GM19023 (cell line): ENCODE measurements around the gene ZNF320.
A peak's percentile ranks its signal among the peaks of the same experiment; 100 is the strongest.
"Not testable (repeated sequence)": the region's sequence is repeated elsewhere in the genome, so short reads cannot be mapped to it uniquely, and the experiment has no call there.

Source experiments
- ATAC-seq: cut with Tn5 transposase; IDR thresholded peaks from one replicate; pipeline ENCODE4 v1.9.1; 2021; ENCODE audit warnings: mild to moderate bottlenecking, moderate library complexity; ENCODE audit not compliant: unreplicated experiment

The ZNF320 gene

DNA sequence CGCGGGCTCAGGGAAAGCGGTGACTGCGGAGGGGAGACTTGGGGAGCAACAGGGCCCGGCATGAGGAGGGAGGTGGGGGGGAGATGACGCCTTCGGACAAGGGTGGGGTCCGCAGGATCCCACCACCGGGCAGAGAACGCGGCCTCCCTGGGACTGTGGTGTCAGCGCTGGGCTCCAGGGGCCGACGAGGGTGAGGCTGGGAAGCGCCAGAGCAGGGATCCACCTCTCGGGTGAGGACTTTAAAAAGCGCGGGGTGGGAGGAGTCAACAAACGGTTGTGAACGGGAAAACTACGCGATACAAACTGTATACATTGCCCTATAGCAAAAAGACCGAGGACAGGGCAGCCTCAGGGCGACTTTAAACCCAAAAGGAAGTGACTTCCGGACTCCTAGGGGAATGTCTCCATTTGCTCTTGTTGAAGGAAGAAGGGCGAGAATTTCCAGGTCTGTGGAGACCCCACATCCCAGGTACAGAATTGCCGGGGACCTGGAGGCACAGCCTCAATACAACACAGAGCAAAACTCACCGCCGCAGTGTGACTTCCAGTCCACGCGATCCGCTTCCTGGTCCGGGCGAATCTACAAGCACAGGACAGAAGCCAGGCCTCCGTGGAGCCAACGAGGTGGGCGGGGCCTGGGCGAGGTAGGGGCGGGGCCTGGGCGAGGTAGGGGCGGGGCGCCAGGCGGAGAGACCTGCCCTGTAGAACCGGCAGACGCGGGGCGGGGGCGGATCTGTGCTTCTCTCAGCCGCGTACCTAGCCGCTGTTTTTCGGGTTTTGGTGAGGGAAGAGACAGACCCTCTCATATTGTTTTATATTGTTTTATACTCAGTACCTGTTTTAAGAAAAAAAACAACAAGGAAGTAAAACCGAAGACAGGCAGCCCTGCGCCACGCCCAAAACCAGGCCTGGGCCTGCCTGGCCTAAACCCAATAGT lies 25.7 kb upstream of the ZNF320 start, which contains the start of gene ZNF888:
ZNF888 (minus strand) TSS at position 588 of the 937 bp plus-strand sequence. CDS start 5,555 bp downstream, outside the sequence.
- ATAC-seq = peak; percentile 94

DNA sequence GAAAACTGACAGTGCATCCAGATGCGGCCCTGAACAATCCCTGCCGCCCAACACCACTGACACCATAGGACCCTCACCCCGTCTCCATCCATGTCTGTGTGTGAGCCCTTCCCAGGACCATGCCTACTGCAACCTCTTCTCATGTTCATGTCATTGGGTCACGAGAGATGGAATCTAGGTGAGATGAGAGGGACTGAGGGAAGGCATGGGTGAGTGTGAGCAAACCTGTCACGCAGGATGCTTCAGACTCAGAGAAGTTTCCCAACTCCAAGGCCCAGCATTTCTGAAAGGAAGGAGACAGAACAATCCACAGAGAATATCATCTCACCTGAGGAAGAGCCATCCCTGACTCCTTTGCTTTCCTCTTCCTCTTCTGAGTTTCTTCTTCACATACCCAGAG lies 20.1 kb upstream of the ZNF320 start:
- no peak for ATAC-seq

- ATAC-seq = no peak
These were observed 13.2 kb upstream of the ZNF320 start for GRCh38 chr19:52910648-52911047.

- ATAC-seq = not testable (repeated sequence)
These were observed 6.8 kb upstream of the ZNF320 start for GRCh38 chr19:52904052-52904780.

DNA sequence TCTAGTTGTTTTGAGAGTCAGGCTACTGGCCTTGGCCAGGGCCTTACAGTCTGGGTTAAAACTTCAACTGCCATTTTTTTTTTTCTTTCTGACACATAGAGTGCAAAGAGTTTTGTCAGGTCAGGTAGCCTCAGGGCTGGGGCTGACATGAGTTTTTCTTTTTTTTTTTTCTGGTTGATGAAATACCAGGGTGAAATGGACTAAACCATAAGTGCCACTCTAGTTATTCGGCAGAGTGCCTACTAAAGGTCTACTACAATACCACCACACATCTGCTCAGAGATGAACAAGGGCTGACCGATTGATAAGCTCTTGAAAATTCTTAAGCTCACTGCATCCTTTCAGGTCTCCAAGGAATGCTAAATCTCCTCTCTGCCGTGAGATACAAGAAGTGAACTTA lies 4.4 kb upstream of the ZNF320 start:
- ATAC-seq = no peak

DNA sequence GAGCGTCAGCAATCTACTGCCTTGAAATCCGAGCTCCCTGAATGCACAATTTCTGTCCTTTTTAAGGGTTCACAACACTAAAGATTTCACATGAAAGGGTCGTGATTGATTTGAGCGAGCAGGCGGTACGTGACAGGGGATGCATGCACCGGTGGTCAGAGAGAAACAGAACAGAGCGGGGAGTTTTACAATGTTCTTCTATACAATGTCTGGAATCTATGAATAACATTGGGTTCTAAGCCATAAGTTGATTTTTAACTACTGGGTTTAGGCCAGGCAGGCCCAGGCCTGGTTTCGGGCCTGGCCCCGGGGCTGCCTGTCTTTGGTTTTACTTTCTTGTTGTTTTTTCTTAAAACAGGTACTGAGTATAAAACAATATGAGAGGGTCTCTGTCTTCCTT lies 1.2 kb upstream of the ZNF320 start:
- not testable (repeated sequence) for ATAC-seq

DNA sequence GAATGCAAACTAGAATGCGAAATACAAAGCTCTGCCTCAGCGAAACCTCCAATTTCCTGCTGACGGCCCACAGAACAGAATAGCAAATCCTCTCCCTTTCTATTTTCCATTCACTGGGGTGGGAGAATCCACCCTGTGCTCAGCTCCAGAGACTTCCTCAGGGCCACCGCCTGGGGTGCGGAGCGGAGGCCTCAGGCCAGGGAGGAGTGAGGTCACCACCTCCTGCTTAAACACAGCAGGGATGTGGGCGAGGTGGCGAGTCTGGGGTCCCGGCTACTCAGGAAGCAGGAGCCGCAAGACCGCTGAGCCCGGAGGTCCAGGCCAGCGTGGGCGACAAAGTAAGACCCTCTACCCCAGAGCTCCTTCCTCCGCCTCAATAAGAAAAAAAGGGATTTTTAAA lies 666 bp upstream of the ZNF320 start:
- no peak for ATAC-seq

- ATAC-seq = peak; percentile 11
These were observed 851 bp downstream of the ZNF320 start for GRCh38 chr19:52896431-52897137.

GRCh38 chr19:52891336-52891735 lies 6.1 kb downstream of the ZNF320 start:
- no peak for ATAC-seq

DNA sequence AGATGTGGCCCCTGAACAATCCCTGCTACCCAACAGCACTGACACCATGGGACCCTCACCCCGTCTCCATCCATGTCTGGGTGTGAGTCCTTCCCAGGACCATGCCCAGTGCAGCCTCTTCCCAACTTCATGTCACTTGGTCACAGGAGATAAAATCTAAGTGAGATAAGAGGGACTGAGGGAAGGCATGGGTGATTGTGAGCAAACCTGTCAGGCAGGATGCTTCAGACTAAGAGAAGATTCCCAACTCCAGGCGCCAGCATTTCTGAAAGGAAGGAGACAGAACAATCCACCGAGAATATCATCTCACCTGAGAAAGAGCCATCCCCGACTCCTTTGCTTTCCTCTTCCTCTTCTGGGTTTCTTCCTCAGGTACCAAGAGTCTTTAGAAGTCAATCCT lies 7.5 kb downstream of the ZNF320 start:
- no peak for ATAC-seq

GRCh38 chr19:52889076-52889475 lies 8.4 kb downstream of the ZNF320 start:
- no peak for ATAC-seq

DNA sequence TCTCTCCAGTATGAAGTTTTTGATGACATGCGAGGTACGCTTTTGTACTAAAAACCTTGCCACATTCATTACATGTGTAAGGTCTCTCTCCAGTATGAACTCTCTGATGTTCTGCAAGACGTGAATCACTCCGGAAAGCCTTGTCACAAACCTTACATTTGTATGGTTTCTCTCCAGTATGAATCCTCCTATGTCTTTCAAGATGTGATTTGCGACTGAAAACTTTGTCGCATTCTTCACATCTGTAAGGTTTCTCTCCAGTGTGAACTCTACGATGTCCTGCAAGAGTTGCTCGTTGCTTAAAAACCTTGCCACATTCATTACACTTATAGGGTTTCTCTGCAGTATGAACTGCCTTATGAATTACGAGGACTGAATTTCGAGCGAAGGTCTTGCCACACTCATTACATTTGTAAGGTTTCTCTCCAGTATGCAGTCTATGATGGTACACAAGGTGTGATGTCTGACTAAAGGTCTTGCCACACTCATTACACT lies 16.5 kb downstream of the ZNF320 start:
- ATAC-seq = no peak

- ATAC-seq = not testable (repeated sequence)
These were observed 24.4 kb downstream of the ZNF320 start for GRCh38 chr19:52872996-52873395.

- ATAC-seq = no peak
These were observed 26.0 kb downstream of the ZNF320 start for GRCh38 chr19:52871466-52871865.

GRCh38 chr19:52868031-52868430 lies 29.4 kb downstream of the ZNF320 start:
- not testable (repeated sequence) for ATAC-seq

DNA sequence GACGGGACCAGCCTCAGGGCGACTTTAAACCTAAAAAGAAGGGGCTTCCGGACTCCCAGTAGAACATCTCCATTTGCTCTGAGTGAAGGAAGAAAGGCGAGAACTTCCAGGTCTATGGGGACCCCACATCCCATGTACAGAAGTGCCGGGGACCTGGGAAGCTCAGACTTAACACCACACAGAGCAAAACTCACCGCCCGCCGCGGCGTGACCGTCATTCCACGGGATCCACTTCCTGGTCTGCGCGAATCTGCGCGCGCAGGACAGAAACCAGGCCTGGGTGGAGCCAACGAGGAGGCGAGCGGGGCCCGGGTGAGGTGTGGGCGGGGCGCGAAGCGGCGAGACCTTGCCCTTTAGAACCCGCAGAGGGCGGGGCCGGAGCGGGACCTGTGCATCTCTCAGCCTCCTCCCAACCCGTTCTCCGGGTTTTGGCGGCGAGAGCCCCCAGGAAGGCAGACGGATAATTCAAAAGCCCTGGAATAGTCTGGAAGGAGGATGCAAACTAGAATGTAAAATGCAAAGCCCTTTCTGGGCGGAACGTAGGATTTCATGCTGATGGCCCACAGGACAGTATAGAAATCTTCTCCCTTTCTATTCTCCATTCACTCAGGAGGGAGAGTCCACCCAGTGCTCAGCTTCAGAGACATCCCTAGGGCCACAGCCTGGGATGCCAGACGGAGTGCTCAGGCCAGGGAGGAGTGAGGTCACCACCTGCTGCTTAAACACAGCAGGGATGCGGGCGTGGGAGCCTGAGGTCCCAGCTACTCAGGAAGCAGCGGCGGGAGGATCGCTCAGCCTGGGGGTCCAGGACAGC lies 39.9 kb downstream of the ZNF320 start, which contains the start of gene ZNF468:
ZNF468 (minus strand) TSS at position 242 of the 814 bp plus-strand sequence. CDS start 3,347 bp downstream, outside the sequence.
- ATAC-seq = peak; percentile 92

- ATAC-seq = peak; percentile 38
These were observed 40.7 kb downstream of the ZNF320 start for GRCh38 chr19:52856540-52857377.
